GM12878 (cell line): Measurements from ENCODE around the gene PARP15. TPM values are rescaled to one million over a fixed set of nuclear protein-coding genes. Genes with fewer than 3 reads are reported as not detected.

Experiments used
- ATAC-seq: fragments of 200-7000 bp; cut with Tn5 transposase; 3 replicates; pipeline ENCODE4 v1.9.1; 2020; ENCODE audit warnings: mild to moderate bottlenecking, moderate library complexity
- BruUV-seq: library from RNA; stranded (reverse); fragments of 400-500 nt; replicated peaks from 2 replicates; lab custom pipeline; 2021; lab: Mats Ljungman, UMichigan
- CTCF ChIA-PET: fragments of 300-600 bp; sonication (Branson Sonifier 250); formaldehyde crosslinking; extraction: SDS; loops from one replicate; lab custom pipeline; 2021; ENCODE audit warnings: inconsistent platforms; lab: Yijun Ruan, JAX
- POLR2A ChIA-PET: fragments of 350-600 bp; formaldehyde crosslinking; extraction: SDS; loops from one replicate; lab custom pipeline; 2021; ENCODE audit warnings: inconsistent platforms; lab: Charles Lee
- RAD21 ChIA-PET: fragments of 300-600 bp; sonication (Branson Sonifier 250); formaldehyde crosslinking; loops from one replicate; lab custom pipeline; 2023; ENCODE audit warnings: antibody characterized with exemption; ENCODE audit not compliant: unreplicated experiment; lab: Charles Lee
- SMC1A ChIA-PET: fragments of 300-600 bp; sonication (Branson Sonifier 250); formaldehyde crosslinking; loops from one replicate; lab custom pipeline; 2023; ENCODE audit not compliant: unreplicated experiment, uncharacterized antibody; lab: Charles Lee
- DNase-seq: peaks from one replicate; pipeline ENCODE4 v3.0.0-alpha.2; 2011; ENCODE audit warnings: low read depth, low spot score
- FAIRE-seq: peaks from 3 replicates; lab custom pipeline; 2011; peaks lifted over from hg19 to GRCh38; lab: Jason Lieb, UNC
- H2AFZ ChIP-seq: 2 replicates; pipeline ENCODE4 v1.6.0; 2011; ENCODE audit warnings: low read depth, low read length, control low read depth; ENCODE audit not compliant: control insufficient read depth
- H3K27ac ChIP-seq: 2 replicates; pipeline ENCODE4 v1.5.1; 2011; ENCODE audit warnings: control low read depth; ENCODE audit not compliant: control insufficient read depth, insufficient read depth
- H3K27me3 ChIP-seq, 2 experiments: replicated peaks in 1 of 2; 2 replicates each; pipeline versions ENCODE4 v1.6.0 to v1.6.1; 2011; ENCODE audit warnings: low read length in 1 of 2; ENCODE audit not compliant: control insufficient read depth in 2 of 2, insufficient read depth in 2 of 2
- H3K36me3 ChIP-seq, 2 experiments: 2 replicates each; pipeline ENCODE4 v1.5.1; 2011; ENCODE audit warnings: low read length in 1 of 2; ENCODE audit not compliant: control insufficient read depth in 2 of 2, insufficient read depth in 2 of 2
- H3K4me1 ChIP-seq: 2 replicates; pipeline ENCODE4 v1.6.1; 2011; ENCODE audit warnings: mild to moderate bottlenecking, low read length, moderate library complexity, mixed read lengths; ENCODE audit not compliant: control insufficient read depth, insufficient read depth
- H3K4me2 ChIP-seq: 2 replicates; pipeline ENCODE4 v1.6.0; 2011; ENCODE audit warnings: control low read depth; ENCODE audit not compliant: control insufficient read depth, insufficient read depth
- H3K4me3 ChIP-seq: fragments of 200-600 bp; sonication (generic); 2 replicates; pipeline ENCODE4 v1.5.1; 2016
- H3K79me2 ChIP-seq: 2 replicates; pipeline ENCODE4 v1.6.0; 2011; ENCODE audit warnings: low read length; ENCODE audit not compliant: control insufficient read depth, insufficient read depth
- H3K9ac ChIP-seq: 2 replicates; pipeline ENCODE4 v1.8.0; 2011; ENCODE audit warnings: low read length, control low read depth, mixed read lengths; ENCODE audit not compliant: control insufficient read depth, insufficient read depth
- H3K9me3 ChIP-seq: replicated peaks from 3 replicates; pipeline ENCODE4 v1.5.1; 2011; ENCODE audit warnings: mild to moderate bottlenecking, low read length; ENCODE audit not compliant: control insufficient read depth, insufficient read depth
- H4K20me1 ChIP-seq: 2 replicates; pipeline ENCODE4 v1.6.0; 2011; ENCODE audit not compliant: control insufficient read depth, insufficient read depth
- ATF7 ChIP-seq: fragments of 450-650 bp; IDR thresholded peaks from 2 replicates; pipeline ENCODE4 v1.6.1; 2016; ENCODE audit warnings: low read depth, mild to moderate bottlenecking
- CEBPB ChIP-seq, 2 experiments: fragments of 150-350 bp in 1 of 2; IDR thresholded peaks; 2 replicates each; pipeline ENCODE4 v1.6.1; 2012 to 2014; ENCODE audit warnings: low read depth in 2 of 2, low read length in 2 of 2, borderline replicate concordance in 1 of 2, inconsistent platforms in 1 of 2
- CREB1 ChIP-seq: IDR thresholded peaks from 2 replicates; pipeline ENCODE4 v1.6.1; 2012; ENCODE audit warnings: low read depth, mild to moderate bottlenecking, inconsistent platforms
- EGR1 ChIP-seq, 2 experiments: IDR thresholded peaks; 1 replicate in 1 of 2; 2 replicates in 1 of 2; pipeline ENCODE4 v1.6.1; 2011 to 2012; ENCODE audit warnings: low read depth in 2 of 2, low read length in 2 of 2, borderline replicate concordance in 1 of 2, mild to moderate bottlenecking in 1 of 2, moderate library complexity in 1 of 2
- EP300 ChIP-seq, 2 experiments: fragments of 150-350 bp in 1 of 2; IDR thresholded peaks; 2 replicates each; pipeline ENCODE4 v1.6.1; 2011 to 2012; ENCODE audit warnings: low read depth in 2 of 2, low read length in 2 of 2, borderline replicate concordance in 1 of 2, improper control_type of control experiment in 1 of 2, inconsistent platforms in 1 of 2; ENCODE audit not compliant: control insufficient read depth in 1 of 2
- KAT2A ChIP-seq: conservative IDR thresholded peaks from 2 replicates; pipeline ENCODE4 v1.6.1; 2011; ENCODE audit warnings: low read depth, low read length; ENCODE audit not compliant: control insufficient read depth
- MTA2 ChIP-seq: fragments of 450-650 bp; IDR thresholded peaks from 2 replicates; pipeline ENCODE4 v1.6.1; 2016; ENCODE audit warnings: low read depth, mild to moderate bottlenecking, moderate library complexity
- MTA3 ChIP-seq: IDR thresholded peaks from 2 replicates; pipeline ENCODE4 v1.6.1; 2012; ENCODE audit warnings: low read length, inconsistent platforms, borderline replicate concordance
- NFIC ChIP-seq: IDR thresholded peaks from 2 replicates; pipeline ENCODE4 v1.6.1; 2012; ENCODE audit warnings: low read depth, mild to moderate bottlenecking, inconsistent platforms, low read length, moderate library complexity
- PML ChIP-seq: IDR thresholded peaks from 2 replicates; pipeline ENCODE4 v1.6.1; 2012; ENCODE audit warnings: low read length, inconsistent platforms
- SUZ12 ChIP-seq: fragments of 200-600 bp; sonication (generic); IDR thresholded peaks from one replicate; pipeline ENCODE4 v1.6.1; 2018; ENCODE audit warnings: antibody characterized with exemption, mild to moderate bottlenecking; ENCODE audit not compliant: unreplicated experiment
- ZNF384 ChIP-seq: IDR thresholded peaks from 2 replicates; pipeline ENCODE4 v1.6.1; 2012; ENCODE audit warnings: low read depth, mild to moderate bottlenecking, low read length, improper control_type of control experiment, borderline replicate concordance
- ZNF622 ChIP-seq: fragments of 450-650 bp; IDR thresholded peaks from 2 replicates; pipeline ENCODE4 v1.6.1; 2017; ENCODE audit warnings: mild to moderate bottlenecking, inconsistent platforms
- WGBS: methylation state at CpG from one replicate; pipeline ENCODE4 v1.1.6; 2016; ENCODE audit warnings: low lambda C conversion rate; ENCODE audit not compliant: insufficient replicate concordance, insufficient coverage; ENCODE audit errors: missing lambda C conversion rate; 5-methylcytosine and 5-hydroxymethylcytosine counted together
- in situ Hi-C: fragments of 300-500 bp; cut with MboI; formaldehyde crosslinking; loops from 9 replicates; pipeline ENCODE4 v1.14.3; 2018; ENCODE audit warnings: mixed read lengths
- intact Hi-C: fragments of 100-400 bp; cut with micrococcal nuclease; formaldehyde crosslinking; loops from one replicate; pipeline ENCODE4 v1.14.2; 2022; ENCODE audit not compliant: unreplicated experiment
- polyA plus RNA-seq, 11 experiments: library from polyadenylated mRNA; depleted of rRNA in 4 of 11; unstranded in 6 of 11; stranded (reverse) in 5 of 11; fragments of >200 nt; fragmentation: Nextera tagmentation in 4 of 11; fragmentation: Illumina TruSeq in 1 of 11; extraction: Ambion mirVana in 4 of 11; extraction: Trizol in 1 of 11; gene quantifications; 1 replicate in 1 of 11; 2 replicates in 10 of 11; pipeline versions ENCODE4 v1.2.1 to v1.2.3, GENCODE V29; 2011 to 2016; ENCODE audit warnings: inconsistent platforms in 2 of 11, missing spikeins in 2 of 11, low read depth in 1 of 11
- total RNA-seq, 4 experiments: library from RNA; depleted of rRNA in 3 of 4; stranded (reverse); fragments of >200 nt in 3 of 4; fragmentation: Illumina TruSeq in 1 of 4; extraction: Trizol in 1 of 4; gene quantifications; 2 replicates each; pipeline versions ENCODE4 v1.2.1 to v1.2.3, GENCODE V29; 2013 to 2021
- TF ChIP-seq, protein P1 (sequence below): IDR thresholded peaks from 2 replicates; pipeline ENCODE4 v1.6.1; 2011; ENCODE audit warnings: low read depth, low read length, improper control_type of control experiment, borderline replicate concordance
- TF ChIP-seq, protein P2 (sequence below): fragments of 450-650 bp; IDR thresholded peaks from 2 replicates; pipeline ENCODE4 v1.6.1; 2016; ENCODE audit warnings: mild to moderate bottlenecking, moderate library complexity, borderline replicate concordance

The PARP15 gene
- total and polyA plus RNA-seq, 10 of the 15 experiments (the other 5 are each of a cell fraction or from before 2014, with no cell fraction given), result 9.0 to 234 (median 36.3) TPM

DNA sequence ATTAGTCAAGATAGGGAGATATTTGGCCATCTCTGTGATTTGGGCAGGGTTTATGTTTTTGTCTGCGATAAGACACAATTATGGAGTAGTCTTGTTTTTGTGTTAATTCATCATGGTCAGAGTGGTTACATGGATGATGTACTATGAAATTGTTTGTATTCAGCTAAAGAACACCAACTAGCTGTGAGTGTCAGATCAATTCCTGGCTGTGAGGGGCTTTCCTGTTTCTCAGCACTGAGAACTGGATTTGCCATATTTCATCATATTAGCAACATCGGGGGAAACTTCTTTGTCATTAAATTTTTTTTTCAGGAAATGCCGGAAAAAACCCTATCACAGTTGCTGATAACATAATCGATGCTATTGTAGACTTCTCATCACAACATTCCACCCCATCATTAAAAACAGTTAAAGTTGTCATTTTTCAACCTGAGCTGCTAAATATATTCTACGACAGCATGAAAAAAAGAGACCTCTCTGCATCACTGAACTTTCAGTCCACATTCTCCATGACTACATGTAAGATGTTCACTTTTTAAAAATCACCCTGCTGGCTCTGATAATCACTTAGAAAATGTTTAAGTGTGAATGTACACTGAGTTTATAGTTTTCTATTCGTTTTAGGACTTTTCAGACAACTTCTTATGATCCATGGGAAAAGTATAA is 49.2 kb downstream of the PARP15 start:
- SMC1A ChIA-PET, result interaction anchor here (0.6 to 8.0 kb wide), 20 partner anchors 8 to 237 kb away, joined by 3 to 65 read pairs (median 4); partner anchors contain the start of genes PARP14 and PARP15
- intact Hi-C loops (loop anchor here (2.0 kb wide), 1 partner anchor 16 kb away; no protein-coding TSS in a partner anchor), in situ Hi-C loops (no loop called here)
- H3K79me2 ChIP-seq, result no peaks in the 10 kb centered on the region
- RAD21 ChIA-PET, result interaction anchor here (0.8 to 5.1 kb wide), 14 partner anchors 8 to 67 kb away, joined by 3 to 44 read pairs (median 6); partner anchors contain the start of genes DTX3L, PARP14, PARP15 and PARP9
- 26% methylated on average over 6 of the region's 6 CpGs for WGBS
- H3K27ac ChIP-seq, result peak overlapping the region; percentile 29; the same call in 1 of the 2 replicates
- no TSS peak for BruUV-seq
- CTCF ChIA-PET, result interaction anchor here (0.6 to 8.2 kb wide), 7 partner anchors 8 to 130 kb away, joined by 3 to 38 read pairs (median 7); no protein-coding TSS in a partner anchor
- peak; percentile 46 for DNase-seq
- H2AFZ ChIP-seq, result no peak overlapping the region
- peak overlapping the region; percentile 44; the same call in 1 of the 2 replicates for H3K4me2 ChIP-seq
- peaks cover 20% of the 10 kb centered on the region for H3K4me1 ChIP-seq
- POLR2A ChIA-PET, result interaction anchor here (0.7 to 4.6 kb wide), 8 partner anchors 9 to 62 kb away, joined by 3 to 23 read pairs (median 4); partner anchors contain the start of genes DTX3L and PARP9
- peaks cover 0 to 9% of the 10 kb centered on the region in 2 experiments; a peak in 3 of 4 replicates for H3K36me3 ChIP-seq
- peak; percentile 85 for ATAC-seq
- no peaks in the 10 kb centered on the region for H4K20me1 ChIP-seq
- no peak overlapping the region for H3K4me3 ChIP-seq
- FAIRE-seq, result no peak
- H3K9ac ChIP-seq, result no peak overlapping the region
- H3K27me3 ChIP-seq, result no peaks in the 10 kb centered on the region
- no peaks in the 10 kb centered on the region for H3K9me3 ChIP-seq
- TF ChIP-seq PML, result no peak
- TF ChIP-seq, protein P1, sequence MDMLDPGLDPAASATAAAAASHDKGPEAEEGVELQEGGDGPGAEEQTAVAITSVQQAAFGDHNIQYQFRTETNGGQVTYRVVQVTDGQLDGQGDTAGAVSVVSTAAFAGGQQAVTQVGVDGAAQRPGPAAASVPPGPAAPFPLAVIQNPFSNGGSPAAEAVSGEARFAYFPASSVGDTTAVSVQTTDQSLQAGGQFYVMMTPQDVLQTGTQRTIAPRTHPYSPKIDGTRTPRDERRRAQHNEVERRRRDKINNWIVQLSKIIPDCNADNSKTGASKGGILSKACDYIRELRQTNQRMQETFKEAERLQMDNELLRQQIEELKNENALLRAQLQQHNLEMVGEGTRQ, result no peak
- TF ChIP-seq, protein P2, sequence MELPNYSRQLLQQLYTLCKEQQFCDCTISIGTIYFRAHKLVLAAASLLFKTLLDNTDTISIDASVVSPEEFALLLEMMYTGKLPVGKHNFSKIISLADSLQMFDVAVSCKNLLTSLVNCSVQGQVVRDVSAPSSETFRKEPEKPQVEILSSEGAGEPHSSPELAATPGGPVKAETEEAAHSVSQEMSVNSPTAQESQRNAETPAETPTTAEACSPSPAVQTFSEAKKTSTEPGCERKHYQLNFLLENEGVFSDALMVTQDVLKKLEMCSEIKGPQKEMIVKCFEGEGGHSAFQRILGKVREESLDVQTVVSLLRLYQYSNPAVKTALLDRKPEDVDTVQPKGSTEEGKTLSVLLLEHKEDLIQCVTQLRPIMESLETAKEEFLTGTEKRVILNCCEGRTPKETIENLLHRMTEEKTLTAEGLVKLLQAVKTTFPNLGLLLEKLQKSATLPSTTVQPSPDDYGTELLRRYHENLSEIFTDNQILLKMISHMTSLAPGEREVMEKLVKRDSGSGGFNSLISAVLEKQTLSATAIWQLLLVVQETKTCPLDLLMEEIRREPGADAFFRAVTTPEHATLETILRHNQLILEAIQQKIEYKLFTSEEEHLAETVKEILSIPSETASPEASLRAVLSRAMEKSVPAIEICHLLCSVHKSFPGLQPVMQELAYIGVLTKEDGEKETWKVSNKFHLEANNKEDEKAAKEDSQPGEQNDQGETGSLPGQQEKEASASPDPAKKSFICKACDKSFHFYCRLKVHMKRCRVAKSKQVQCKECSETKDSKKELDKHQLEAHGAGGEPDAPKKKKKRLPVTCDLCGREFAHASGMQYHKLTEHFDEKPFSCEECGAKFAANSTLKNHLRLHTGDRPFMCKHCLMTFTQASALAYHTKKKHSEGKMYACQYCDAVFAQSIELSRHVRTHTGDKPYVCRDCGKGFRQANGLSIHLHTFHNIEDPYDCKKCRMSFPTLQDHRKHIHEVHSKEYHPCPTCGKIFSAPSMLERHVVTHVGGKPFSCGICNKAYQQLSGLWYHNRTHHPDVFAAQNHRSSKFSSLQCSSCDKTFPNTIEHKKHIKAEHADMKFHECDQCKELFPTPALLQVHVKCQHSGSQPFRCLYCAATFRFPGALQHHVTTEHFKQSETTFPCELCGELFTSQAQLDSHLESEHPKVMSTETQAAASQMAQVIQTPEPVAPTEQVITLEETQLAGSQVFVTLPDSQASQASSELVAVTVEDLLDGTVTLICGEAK, result no peak
- TF ChIP-seq EP300 (IDR thresholded peaks at IDR 0.05; ENCODE audit: borderline replicate concordance in 1 of 2, control insufficient read depth in 1 of 2, low read depth in 2 of 2, low read length in 2 of 2), result no peak
- no peak; a peak in 1 of 4 replicates for TF ChIP-seq CEBPB (IDR thresholded peaks at IDR 0.05; ENCODE audit: borderline replicate concordance in 1 of 2, low read depth in 2 of 2, low read length in 2 of 2)
- no peak for TF ChIP-seq SUZ12
- TF ChIP-seq NFIC, result peak; percentile 63; the same call in 1 of the 2 replicates
- TF ChIP-seq ATF7, result peak; percentile 25; the same call in 1 of the 2 replicates
- no peak for TF ChIP-seq MTA3
- no peak for TF ChIP-seq EGR1 (IDR thresholded peaks at IDR 0.05; ENCODE audit: borderline replicate concordance in 1 of 2, low read depth in 2 of 2, low read length in 2 of 2)
- TF ChIP-seq CREB1, result peak; percentile 45; the same call in 1 of the 2 replicates
- TF ChIP-seq ZNF384, result peak; percentile 56; the same call in 1 of the 2 replicates
- TF ChIP-seq KAT2A, result no peak
- TF ChIP-seq ZNF622, result no peak
- peak; percentile 70; the same call in 1 of the 2 replicates for TF ChIP-seq MTA2
